GM21526 (cell line): ENCODE results near the gene EXOC4.
"Not testable (repeated sequence)": the region's sequence is repeated elsewhere in the genome, so short reads cannot be mapped to it uniquely, and the experiment has no call there.

ENCODE experiments used
- ATAC-seq: cut with Tn5 transposase; IDR thresholded peaks from one replicate; pipeline ENCODE4 v1.9.1; 2021; ENCODE audit warnings: moderate library complexity; ENCODE audit not compliant: unreplicated experiment, low FRiP score

Gene EXOC4

DNA sequence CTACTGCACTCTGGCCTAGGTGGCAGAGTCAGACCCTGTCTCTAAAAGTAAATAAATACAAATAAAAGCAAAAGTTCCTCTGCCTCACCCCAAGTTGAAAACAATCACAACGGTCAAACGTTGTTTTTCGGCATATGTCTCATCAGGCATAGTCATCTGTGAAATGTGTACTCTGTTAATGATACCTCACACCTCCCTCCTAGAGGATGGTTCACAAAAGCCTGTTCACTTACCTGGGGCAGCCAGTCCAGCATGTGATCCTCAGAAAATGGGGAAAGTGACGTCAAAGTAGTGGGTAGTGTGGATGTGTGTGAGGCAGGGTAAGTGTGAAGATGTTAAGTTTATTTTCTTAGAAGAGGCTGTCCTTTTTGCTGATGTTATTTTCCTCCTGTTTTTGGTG, 620.3 kb downstream of the EXOC4 start:
- ATAC-seq: no peak

- ATAC-seq: no peak
Observed at GRCh38 chr7:133873631-133874030, 620.8 kb downstream of the EXOC4 start.

DNA sequence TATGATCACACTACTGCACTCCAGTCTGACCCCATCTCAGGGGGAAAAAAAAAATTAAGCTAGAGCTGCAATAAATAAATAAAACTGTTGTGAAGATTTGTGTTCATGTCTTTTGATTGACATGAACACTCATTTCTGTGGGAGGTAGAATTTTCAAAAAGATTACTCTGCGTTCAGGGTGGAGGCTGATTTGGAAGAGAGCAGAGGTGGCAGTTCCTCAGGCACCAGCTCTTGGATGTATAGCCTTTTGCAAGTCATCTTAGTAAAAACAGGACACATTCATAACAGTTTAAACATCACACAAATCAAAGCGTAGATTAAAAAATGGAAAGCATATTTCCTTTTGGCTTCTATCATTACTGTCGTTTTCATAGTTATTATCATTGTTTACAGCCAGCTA, 630.7 kb downstream of the EXOC4 start:
- ATAC-seq: no peak

DNA sequence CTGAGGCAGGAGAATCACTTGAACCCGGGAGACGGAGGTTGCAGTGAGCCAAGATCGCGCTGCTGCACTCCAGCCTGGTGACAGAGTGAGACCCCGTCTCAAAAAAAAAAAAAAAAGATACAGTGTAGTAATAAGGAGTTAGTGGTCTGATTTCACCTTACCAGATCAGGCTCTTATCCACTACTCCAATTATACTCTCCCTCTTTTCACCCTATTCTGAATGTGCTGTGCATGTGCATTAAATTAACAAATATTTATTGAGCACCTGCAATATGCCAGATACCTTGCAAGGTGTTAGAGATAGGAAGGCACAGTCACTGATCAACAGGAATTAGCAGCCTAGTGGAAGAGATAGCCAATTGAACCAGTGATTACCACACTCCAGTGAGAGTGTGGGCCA, 632.3 kb downstream of the EXOC4 start:
- no peak for ATAC-seq

DNA sequence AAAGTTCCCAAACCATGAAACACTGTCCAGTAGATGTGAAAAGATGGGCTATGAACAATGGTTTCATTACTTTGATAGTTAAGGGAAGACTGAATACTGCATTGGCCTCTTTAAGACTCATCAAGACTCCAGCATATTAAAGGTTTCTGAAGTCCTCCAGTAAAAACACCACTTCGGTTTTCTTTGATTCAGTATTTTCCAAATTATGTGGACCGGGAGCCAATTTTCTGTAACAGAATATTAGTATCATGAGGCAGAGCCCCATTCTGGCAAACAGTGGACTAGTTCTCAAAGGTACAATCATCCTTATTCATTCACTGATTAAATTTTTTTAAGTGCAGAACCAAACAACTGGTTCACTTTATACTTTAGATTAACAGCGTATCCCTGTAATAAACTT, 633.2 kb downstream of the EXOC4 start:
- ATAC-seq: no peak

- ATAC-seq: no peak
Observed at GRCh38 chr7:133886797-133887196, 633.9 kb downstream of the EXOC4 start.

- no peak for ATAC-seq
Observed at GRCh38 chr7:133887459-133887858, 634.6 kb downstream of the EXOC4 start.

DNA sequence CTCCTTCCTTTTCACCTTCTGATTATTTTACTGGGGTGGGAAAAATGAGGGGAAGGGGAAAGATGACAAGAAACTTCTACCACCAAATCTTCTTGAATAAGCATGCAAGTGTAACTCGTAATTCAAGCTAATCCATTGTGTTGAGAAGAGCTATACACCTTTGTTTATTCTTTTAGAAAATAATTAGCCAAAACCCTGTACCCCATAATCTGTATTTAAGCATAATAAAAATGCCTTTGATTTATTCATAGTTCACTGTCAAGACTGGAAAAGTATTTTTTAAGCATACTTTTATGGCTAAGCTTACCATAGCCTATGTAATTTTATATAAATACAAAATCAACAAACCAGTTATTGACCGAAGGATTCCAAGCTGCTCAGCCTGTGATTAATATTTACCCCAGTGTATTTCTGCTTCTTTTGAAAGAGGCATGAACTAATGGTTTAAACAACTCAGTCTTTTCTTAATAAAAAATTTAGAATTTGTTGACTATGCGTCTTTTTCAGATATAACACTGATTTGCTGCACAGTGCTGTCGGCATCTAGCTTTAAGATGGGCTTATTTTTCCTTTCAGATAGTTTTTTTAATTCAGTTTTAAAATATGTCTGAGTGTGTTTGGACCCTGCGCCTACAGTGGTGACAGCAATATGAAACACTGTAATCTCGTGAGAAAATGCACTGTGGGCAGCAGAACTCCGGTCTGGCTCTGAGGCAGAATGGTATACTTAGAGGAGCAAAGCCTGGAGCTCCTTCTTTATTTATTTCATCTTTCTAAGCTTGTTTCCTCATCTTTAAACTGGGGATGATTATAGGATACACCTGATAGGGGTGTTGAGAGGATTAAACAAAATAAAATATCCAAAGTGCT, 635.4 kb downstream of the EXOC4 start:
- no peak for ATAC-seq

DNA sequence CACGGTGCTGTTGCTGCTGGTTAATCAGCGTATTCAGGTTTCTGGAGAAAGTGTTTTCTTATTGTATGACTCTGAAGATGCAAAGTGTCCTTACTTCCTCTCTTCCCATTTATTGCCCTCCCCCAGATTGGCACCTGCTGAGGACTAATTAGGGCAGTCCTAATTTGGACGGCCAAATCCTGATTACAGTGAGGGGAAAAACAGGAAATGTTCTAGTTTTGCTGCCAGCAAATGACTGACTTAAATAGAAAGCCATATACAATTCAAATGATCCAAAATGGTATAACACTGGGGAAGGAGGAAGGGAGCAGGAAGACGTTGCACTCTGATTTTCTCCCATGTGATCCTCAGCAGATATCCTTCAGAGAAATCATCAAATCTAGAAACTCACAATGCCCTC, 651.9 kb downstream of the EXOC4 start:
- no peak for ATAC-seq

GRCh38 chr7:133906553-133906952, 653.7 kb downstream of the EXOC4 start:
- ATAC-seq: not testable (repeated sequence)

DNA sequence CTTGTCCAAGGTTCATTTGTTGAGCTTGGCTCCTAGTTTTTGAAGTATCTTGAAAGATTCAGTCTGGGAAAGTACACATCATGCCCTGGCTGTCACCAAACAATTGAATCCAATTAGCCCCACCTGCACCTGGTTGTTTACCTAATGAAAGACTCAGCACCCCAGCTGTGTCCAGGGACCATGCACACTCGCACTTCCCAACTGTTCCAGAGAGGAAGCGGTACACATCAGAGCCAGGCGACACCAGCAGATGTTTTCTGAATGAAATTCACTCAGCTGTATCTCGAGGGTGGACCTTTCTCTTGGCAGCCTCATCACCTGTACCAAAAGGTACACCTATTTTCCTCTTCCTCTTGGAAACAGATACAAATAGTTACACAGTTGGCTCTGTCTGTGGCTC, 657.9 kb downstream of the EXOC4 start:
- no peak for ATAC-seq

GRCh38 chr7:133911724-133912123, 658.8 kb downstream of the EXOC4 start:
- no peak for ATAC-seq

DNA sequence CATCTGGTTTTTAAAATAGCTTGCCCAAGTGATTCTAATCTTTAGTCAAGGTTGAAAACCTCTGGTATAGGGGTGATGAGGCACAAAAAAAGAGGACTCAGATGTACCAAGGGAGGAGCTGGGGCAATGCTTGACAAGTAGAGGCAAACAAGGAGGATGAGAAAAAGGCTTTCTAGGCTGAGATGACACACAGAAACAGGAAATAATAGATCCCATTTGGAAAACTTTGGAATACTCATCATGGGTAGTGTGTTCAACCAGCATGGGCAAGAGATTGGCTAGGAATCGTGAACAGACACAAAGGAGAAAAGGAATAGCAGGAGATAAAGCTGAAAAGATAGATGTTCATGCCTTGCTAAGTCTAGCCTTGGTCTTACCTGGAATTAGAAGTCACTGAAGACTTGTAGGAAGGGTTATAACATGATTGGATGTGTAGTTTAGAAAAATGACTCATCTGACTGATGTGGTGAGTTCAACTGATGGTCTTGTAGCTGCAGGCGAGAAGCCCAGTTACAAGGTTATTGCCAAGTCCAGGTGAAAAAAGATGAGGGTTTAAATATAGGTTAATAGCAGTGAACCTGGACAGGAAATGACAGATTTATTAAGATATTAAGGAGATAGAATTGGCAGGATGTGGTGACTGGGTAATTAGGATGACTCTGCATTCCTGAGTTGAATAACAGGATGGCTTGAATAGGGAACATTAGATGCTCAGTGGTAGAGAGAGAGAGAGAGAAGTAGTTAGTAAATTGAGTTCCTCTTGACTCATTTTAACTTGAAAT, 660.2 kb downstream of the EXOC4 start:
- ATAC-seq: no peak

DNA sequence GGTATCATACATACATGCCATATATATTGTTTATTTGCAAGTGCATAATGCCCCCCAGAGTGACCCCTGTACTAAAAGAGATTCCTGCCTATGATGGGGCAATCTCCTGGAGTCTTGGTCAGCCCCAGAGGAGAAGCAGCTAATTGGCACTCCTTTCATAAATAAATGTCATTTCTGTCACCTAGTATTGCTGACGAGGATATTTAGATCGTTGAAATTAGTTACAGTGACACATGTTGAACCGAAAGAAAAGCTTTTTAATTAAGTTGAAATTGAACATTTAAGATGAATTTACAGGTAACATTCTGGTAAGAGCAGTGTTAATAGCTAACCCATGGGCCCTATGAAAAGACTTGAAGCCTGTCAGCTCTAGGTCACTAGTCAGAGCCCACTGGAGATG, 663.7 kb downstream of the EXOC4 start:
- no peak for ATAC-seq

DNA sequence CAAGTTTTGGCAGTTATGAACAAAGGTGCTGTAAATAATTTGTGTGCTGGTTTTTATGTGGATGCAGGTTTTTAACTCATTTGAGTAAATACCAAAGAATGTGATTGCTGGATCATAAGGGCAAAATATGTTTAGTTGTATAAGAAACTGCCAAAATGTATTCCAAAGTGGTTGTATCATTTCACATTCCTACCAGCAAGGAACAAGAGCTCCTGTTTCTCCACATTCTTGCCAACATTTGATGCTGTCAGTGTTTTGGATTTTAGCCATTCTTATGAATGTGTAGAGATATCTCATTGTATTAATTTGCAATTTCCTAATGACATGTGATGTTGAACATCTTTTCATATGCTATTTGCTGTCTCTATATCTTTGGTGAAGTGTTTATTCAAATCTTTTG, 666.9 kb downstream of the EXOC4 start:
- ATAC-seq: no peak

GRCh38 chr7:133921635-133922182, 668.8 kb downstream of the EXOC4 start:
- no peak for ATAC-seq

- ATAC-seq: no peak
Observed at GRCh38 chr7:133923974-133924373, 671.1 kb downstream of the EXOC4 start.

GRCh38 chr7:133931053-133931452, 678.2 kb downstream of the EXOC4 start:
- no peak for ATAC-seq

DNA sequence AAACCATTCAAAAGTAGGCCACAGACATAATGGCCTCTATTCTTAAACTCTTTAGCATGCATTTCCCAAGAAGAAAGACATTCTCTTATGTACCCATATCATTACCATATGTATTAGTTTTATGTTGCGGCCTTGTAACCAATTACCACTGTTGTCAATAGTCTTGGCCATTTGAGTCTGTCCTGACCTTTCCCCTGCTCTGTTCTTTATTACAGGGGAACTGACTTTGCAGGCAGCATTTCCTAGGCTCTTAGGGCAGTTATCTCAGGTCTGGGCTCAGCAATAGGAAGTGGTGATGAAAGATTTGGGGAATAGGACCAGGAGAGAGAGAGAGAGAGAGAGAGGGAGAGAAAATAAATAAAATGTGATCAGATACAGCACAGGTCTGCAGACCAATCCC, 679.7 kb downstream of the EXOC4 start:
- ATAC-seq: no peak

GRCh38 chr7:133934262-133934976, 681.5 kb downstream of the EXOC4 start:
- no peak for ATAC-seq

DNA sequence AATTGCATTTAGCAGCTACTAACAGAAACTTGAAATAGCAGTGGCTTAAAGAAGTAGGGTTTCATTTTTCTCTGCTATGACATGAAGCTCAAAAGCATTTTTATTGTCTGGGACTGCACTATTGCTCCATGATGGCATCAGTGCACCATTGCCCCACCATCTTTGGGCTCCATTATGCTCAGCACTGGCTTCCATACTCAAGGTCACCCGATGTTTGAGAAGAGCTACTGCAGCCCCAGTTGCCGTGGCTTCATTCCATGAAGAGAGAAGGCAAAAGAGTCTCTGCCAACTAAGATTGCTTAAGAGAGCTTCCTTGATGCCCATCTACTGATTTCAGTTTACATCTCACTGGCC, 682.1 kb downstream of the EXOC4 start:
- ATAC-seq: no peak
